Glomerular visceral epithelial cell (primary cell): ENCODE results near the gene USP47.

ENCODE experiments used
- DNase-seq: peaks from one replicate; pipeline ENCODE4 v3.0.0-alpha.2; 2016; ENCODE audit errors: extremely low spot score

The USP47 gene

GRCh38 chr11:11980841-11981308 lies 139.1 kb downstream of the USP47 start:
- no peak for DNase-seq

- DNase-seq = no peak
Observed at GRCh38 chr11:11981364-11981763, 139.6 kb downstream of the USP47 start.

GRCh38 chr11:11981840-11982239 lies 140.1 kb downstream of the USP47 start:
- DNase-seq = no peak

GRCh38 chr11:11982461-11982860 lies 140.7 kb downstream of the USP47 start:
- DNase-seq = no peak

- no peak for DNase-seq
Observed at GRCh38 chr11:11982975-11983374, 141.2 kb downstream of the USP47 start.

- DNase-seq = no peak
Observed at GRCh38 chr11:11983427-11983826, 141.7 kb downstream of the USP47 start.

GRCh38 chr11:11984563-11984962 lies 142.8 kb downstream of the USP47 start:
- no peak for DNase-seq

GRCh38 chr11:11985016-11985715 lies 143.4 kb downstream of the USP47 start:
- DNase-seq = no peak

- DNase-seq = no peak
Observed at GRCh38 chr11:11985954-11986949, 144.5 kb downstream of the USP47 start.

GRCh38 chr11:11987503-11988022 lies 145.8 kb downstream of the USP47 start:
- DNase-seq = peak; percentile 45

- DNase-seq = peak; percentile 77
Observed at GRCh38 chr11:11988099-11988651, 146.4 kb downstream of the USP47 start.

GRCh38 chr11:11988681-11989261 lies 147.0 kb downstream of the USP47 start:
- DNase-seq = no peak

- no peak for DNase-seq
Observed at GRCh38 chr11:11989774-11990744, 148.3 kb downstream of the USP47 start.

GRCh38 chr11:11992257-11993212 lies 150.8 kb downstream of the USP47 start:
- DNase-seq = peak; percentile 50

- peak; percentile 77 for DNase-seq
Observed at GRCh38 chr11:11993839-11994238, 152.1 kb downstream of the USP47 start.

GRCh38 chr11:11995601-11996000 lies 153.8 kb downstream of the USP47 start:
- no peak for DNase-seq

GRCh38 chr11:11996321-11997048 lies 154.7 kb downstream of the USP47 start:
- no peak for DNase-seq

- no peak for DNase-seq
Observed at GRCh38 chr11:11997049-11997322, 155.2 kb downstream of the USP47 start.
